Nephron progenitor cell (in vitro differentiated cells): ENCODE data around the gene ARHGAP8.
"Not testable (repeated sequence)": the region's sequence is repeated elsewhere in the genome, so short reads cannot be mapped to it uniquely, and the experiment has no call there.

Experiments used
- DNase-seq: peaks from one replicate; pipeline ENCODE4 v3.0.0; 2021
- H3K27ac Mint-ChIP-seq: 2 replicates; pipeline ENCODE4 v1.8.0; 2021; ENCODE audit warnings: mild to moderate bottlenecking, moderate library complexity, mixed read lengths
- H3K27me3 Mint-ChIP-seq: 2 replicates; pipeline ENCODE4 v1.8.0; 2021; ENCODE audit warnings: mild to moderate bottlenecking, low read depth, mixed read lengths; ENCODE audit not compliant: poor library complexity
- H3K36me3 Mint-ChIP-seq: 2 replicates; pipeline ENCODE4 v1.8.0; 2021; ENCODE audit warnings: low read depth, mixed read lengths
- H3K4me1 Mint-ChIP-seq: 2 replicates; pipeline ENCODE4 v1.8.0; 2021; ENCODE audit warnings: mixed read lengths
- H3K4me3 Mint-ChIP-seq: 2 replicates; pipeline ENCODE4 v1.8.0; 2021; ENCODE audit warnings: mild to moderate bottlenecking, moderate library complexity, mixed read lengths
- H3K9me3 Mint-ChIP-seq: 2 replicates; pipeline ENCODE4 v1.8.0; 2021; ENCODE audit warnings: mild to moderate bottlenecking, moderate library complexity, mixed read lengths
- TF ChIP-seq, protein P1 (sequence below): fragments of 200-600 bp; sonication (generic); IDR thresholded peaks from 2 replicates; pipeline ENCODE4 v1.5.0; 2021; ENCODE audit warnings: antibody characterized with exemption

Gene ARHGAP8

DNA sequence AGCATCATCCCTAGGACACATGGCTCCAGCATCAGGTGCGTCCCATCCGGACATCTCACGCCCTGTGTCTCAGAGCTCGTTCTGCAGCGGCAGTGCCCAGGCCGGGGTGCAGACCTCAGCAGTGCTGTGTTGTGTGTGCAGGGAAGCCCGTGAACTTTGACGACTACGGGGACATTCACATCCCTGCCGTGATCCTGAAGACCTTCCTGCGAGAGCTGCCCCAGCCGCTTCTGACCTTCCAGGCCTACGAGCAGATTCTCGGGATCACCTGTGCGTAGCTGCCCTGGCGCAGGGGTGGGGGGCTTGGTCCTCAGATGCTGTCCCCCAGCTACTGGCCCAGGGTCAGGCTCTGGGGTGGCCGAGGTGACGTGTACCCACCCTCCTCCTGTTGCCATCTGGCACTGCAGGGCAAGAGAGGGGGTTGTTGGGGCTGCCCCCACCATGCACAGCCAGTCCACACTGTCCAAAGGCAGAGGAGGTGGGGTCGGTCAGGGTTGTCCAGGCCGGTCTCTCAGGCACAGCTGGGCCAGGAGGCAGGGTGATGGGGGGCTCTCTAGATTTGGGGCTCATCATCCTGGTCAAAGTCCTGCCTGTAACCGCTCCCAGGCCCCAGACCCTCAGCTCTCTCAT, 96.5 kb downstream of the ARHGAP8 start:
- H3K4me3 Mint-ChIP-seq: no peak overlapping the region
- peaks cover 5% of the 10 kb centered on the region for H3K36me3 Mint-ChIP-seq
- H3K27me3 Mint-ChIP-seq: peaks cover 3% of the 10 kb centered on the region
- peaks cover 33% of the 10 kb centered on the region for H3K4me1 Mint-ChIP-seq
- no peak for DNase-seq
- TF ChIP-seq, protein P1, sequence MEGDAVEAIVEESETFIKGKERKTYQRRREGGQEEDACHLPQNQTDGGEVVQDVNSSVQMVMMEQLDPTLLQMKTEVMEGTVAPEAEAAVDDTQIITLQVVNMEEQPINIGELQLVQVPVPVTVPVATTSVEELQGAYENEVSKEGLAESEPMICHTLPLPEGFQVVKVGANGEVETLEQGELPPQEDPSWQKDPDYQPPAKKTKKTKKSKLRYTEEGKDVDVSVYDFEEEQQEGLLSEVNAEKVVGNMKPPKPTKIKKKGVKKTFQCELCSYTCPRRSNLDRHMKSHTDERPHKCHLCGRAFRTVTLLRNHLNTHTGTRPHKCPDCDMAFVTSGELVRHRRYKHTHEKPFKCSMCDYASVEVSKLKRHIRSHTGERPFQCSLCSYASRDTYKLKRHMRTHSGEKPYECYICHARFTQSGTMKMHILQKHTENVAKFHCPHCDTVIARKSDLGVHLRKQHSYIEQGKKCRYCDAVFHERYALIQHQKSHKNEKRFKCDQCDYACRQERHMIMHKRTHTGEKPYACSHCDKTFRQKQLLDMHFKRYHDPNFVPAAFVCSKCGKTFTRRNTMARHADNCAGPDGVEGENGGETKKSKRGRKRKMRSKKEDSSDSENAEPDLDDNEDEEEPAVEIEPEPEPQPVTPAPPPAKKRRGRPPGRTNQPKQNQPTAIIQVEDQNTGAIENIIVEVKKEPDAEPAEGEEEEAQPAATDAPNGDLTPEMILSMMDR: no peak
- no peak overlapping the region for H3K27ac Mint-ChIP-seq
- H3K9me3 Mint-ChIP-seq: peaks cover 13% of the 10 kb centered on the region

- peaks cover 12% of the 10 kb centered on the region for H3K36me3 Mint-ChIP-seq
- peaks cover 12% of the 10 kb centered on the region for H3K9me3 Mint-ChIP-seq
- no peak overlapping the region for H3K27ac Mint-ChIP-seq
- TF ChIP-seq, protein P1: no peak
- peaks cover 33% of the 10 kb centered on the region for H3K4me1 Mint-ChIP-seq
- DNase-seq: no peak
- H3K27me3 Mint-ChIP-seq: no peaks in the 10 kb centered on the region
- H3K4me3 Mint-ChIP-seq: no peak overlapping the region
These were observed 98.6 kb downstream of the ARHGAP8 start for GRCh38 chr22:44850946-44851345.

DNA sequence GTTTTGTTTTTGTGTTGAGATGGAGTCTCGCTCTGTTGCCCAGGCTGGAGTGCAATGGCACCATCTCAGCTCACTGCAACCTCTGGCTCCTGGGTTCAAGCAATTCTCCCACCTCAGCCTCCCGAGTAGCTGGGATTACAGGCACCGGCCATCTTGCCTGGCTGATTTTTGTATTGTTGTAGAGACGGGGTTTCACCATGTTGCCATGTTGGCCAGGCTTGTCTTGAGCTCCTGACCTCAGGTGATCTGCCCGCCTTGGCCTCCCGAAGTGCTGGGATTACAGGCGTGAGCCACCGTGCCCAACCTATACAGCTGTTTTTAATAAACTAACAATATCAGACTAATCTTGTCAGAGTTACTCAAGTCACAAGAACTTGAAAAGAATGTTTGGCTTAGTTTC, 102.3 kb downstream of the ARHGAP8 start:
- Mint-ChIP-seq H3K9me3 (peaks cover 12% of the 10 kb centered on the region), H3K36me3 (peaks cover 29% of the 10 kb centered on the region), H3K4me1 (peaks cover 23% of the 10 kb centered on the region)
- H3K4me3 Mint-ChIP-seq, DNase-seq, H3K27me3 Mint-ChIP-seq, H3K27ac Mint-ChIP-seq: not testable (repeated sequence)

DNA sequence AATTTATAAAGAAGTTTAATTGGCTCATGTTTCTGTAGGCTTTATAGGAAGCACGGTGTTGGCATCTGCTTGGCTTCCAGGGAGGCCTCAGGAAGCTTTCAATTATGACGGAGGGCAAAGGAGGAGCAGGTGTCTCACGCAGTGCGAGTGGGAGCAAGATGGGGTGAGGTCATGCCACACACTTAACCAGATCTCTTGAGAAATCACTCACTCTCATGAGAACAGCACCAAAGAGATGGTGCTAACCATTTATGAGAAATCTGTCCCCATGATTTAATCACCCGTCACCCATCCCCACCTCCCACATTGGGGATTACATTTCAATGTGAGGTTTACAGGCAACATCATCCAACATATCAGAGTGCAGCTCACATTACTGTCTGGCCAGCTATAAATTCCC, 103.5 kb downstream of the ARHGAP8 start:
- H3K27me3 Mint-ChIP-seq: no peaks in the 10 kb centered on the region
- no peak for DNase-seq
- peaks cover 29% of the 10 kb centered on the region for H3K36me3 Mint-ChIP-seq
- TF ChIP-seq, protein P1: no peak
- H3K4me1 Mint-ChIP-seq: peaks cover 27% of the 10 kb centered on the region
- H3K4me3 Mint-ChIP-seq: no peak overlapping the region
- H3K27ac Mint-ChIP-seq: no peak overlapping the region
- peaks cover 12% of the 10 kb centered on the region for H3K9me3 Mint-ChIP-seq

DNA sequence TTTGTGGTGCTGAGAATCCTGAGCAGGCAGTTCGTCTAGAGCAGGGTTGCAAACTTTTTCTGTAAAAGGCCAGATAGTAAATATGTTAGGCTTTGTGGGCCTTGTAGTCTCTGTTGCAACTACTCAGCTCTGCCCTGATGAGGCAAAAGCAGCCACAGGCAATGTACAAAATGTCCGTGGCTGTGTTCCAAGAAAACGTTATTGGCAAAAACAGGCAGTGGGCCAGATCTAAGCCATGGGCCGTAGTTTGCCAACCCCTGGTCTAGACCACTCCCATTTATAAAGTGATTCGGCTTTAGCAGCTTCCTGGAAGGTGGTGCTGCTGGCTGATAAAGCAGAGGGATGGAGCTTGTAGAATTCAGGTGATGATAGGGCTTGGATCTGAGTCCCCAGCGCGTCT, 106.4 kb downstream of the ARHGAP8 start:
- H3K9me3 Mint-ChIP-seq: peaks cover 12% of the 10 kb centered on the region
- H3K36me3 Mint-ChIP-seq: peaks cover 34% of the 10 kb centered on the region
- DNase-seq, H3K27me3 Mint-ChIP-seq, H3K4me3 Mint-ChIP-seq: not testable (repeated sequence)
- peaks cover 13% of the 10 kb centered on the region for H3K4me1 Mint-ChIP-seq
- H3K27ac Mint-ChIP-seq: peak overlapping the region; percentile 64

- no peaks in the 10 kb centered on the region for H3K27me3 Mint-ChIP-seq
- TF ChIP-seq, protein P1: no peak
- H3K4me3 Mint-ChIP-seq: no peak overlapping the region
- H3K9me3 Mint-ChIP-seq: peaks cover 12% of the 10 kb centered on the region
- DNase-seq: no peak
- no peak overlapping the region for H3K27ac Mint-ChIP-seq
- H3K36me3 Mint-ChIP-seq: peaks cover 42% of the 10 kb centered on the region
- peaks cover 13% of the 10 kb centered on the region for H3K4me1 Mint-ChIP-seq
These were observed 107.3 kb downstream of the ARHGAP8 start for GRCh38 chr22:44859641-44860040.

- Mint-ChIP-seq H3K9me3 (peaks cover 6% of the 10 kb centered on the region), H3K4me1 (peaks cover 13% of the 10 kb centered on the region), H3K27ac (no peak overlapping the region), H3K27me3 (no peaks in the 10 kb centered on the region), H3K36me3 (peaks cover 46% of the 10 kb centered on the region), H3K4me3 (no peak overlapping the region)
- DNase-seq: no peak
- TF ChIP-seq, protein P1: no peak
These were observed 107.9 kb downstream of the ARHGAP8 start for GRCh38 chr22:44860311-44860710.
